ENCODE data around the gene IQSEC1.

- TF ChIP-seq CHD2 (IDR thresholded peaks at IDR 0.05; ENCODE audit: low read length): no peak
- TF ChIP-seq, protein P1, sequence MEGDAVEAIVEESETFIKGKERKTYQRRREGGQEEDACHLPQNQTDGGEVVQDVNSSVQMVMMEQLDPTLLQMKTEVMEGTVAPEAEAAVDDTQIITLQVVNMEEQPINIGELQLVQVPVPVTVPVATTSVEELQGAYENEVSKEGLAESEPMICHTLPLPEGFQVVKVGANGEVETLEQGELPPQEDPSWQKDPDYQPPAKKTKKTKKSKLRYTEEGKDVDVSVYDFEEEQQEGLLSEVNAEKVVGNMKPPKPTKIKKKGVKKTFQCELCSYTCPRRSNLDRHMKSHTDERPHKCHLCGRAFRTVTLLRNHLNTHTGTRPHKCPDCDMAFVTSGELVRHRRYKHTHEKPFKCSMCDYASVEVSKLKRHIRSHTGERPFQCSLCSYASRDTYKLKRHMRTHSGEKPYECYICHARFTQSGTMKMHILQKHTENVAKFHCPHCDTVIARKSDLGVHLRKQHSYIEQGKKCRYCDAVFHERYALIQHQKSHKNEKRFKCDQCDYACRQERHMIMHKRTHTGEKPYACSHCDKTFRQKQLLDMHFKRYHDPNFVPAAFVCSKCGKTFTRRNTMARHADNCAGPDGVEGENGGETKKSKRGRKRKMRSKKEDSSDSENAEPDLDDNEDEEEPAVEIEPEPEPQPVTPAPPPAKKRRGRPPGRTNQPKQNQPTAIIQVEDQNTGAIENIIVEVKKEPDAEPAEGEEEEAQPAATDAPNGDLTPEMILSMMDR (IDR thresholded peaks at IDR 0.05; ENCODE audit: control extremely low read depth in 1 of 3, insufficient read depth in 1 of 3, low read depth in 1 of 3, low read length in 3 of 3): no peak
- TF ChIP-seq SRF (IDR thresholded peaks at IDR 0.05; ENCODE audit: low read depth, low read length): no peak
- no peak for TF ChIP-seq POLR2A (IDR thresholded peaks at IDR 0.05; ENCODE audit: control extremely low read depth in 1 of 2, low read depth in 2 of 2, low read length in 2 of 2)
- no peak for TF ChIP-seq RFX5 (IDR thresholded peaks at IDR 0.05; ENCODE audit: borderline replicate concordance, low read depth, low read length)
- TF ChIP-seq RXRA (IDR thresholded peaks at IDR 0.05; ENCODE audit: insufficient read depth, low read depth, low read length): no peak
- no peak for TF ChIP-seq POLR2AphosphoS5 (IDR thresholded peaks at IDR 0.05; ENCODE audit: low read depth, low read length)
- TF ChIP-seq TEAD4 (IDR thresholded peaks at IDR 0.05; ENCODE audit: low read depth, low read length): no peak
- TF ChIP-seq EP300 (IDR thresholded peaks at IDR 0.05; ENCODE audit: borderline replicate concordance in 1 of 2, low read depth in 2 of 2, low read length in 2 of 2): no peak
- no peak for TF ChIP-seq EZH2 (IDR thresholded peaks at IDR 0.05; ENCODE audit: low read depth, low read length, severe bottlenecking)
- TF ChIP-seq TAF1 (IDR thresholded peaks at IDR 0.05; ENCODE audit: low read depth, low read length): no peak
These were observed 143.4 kb downstream of the IQSEC1 start for GRCh38 chr3:12929801-12930200.
